ENCODE measurements around the gene CYP2C18.

GRCh38 chr10:94645285-94645684 is 38.2 kb upstream of the CYP2C18 start:
- TF ChIP-seq CTCF (IDR thresholded peaks at IDR 0.05; ENCODE audit: borderline replicate concordance, extremely low read depth, low read length, poor library complexity, severe bottlenecking) (no peak), EZH2 (IDR thresholded peaks at IDR 0.05; ENCODE audit: borderline replicate concordance, low read depth, low read length, severe bottlenecking) (no peak)

Data from DND-41 (cell line).